ENCODE data around the gene SYNDIG1.

DNA sequence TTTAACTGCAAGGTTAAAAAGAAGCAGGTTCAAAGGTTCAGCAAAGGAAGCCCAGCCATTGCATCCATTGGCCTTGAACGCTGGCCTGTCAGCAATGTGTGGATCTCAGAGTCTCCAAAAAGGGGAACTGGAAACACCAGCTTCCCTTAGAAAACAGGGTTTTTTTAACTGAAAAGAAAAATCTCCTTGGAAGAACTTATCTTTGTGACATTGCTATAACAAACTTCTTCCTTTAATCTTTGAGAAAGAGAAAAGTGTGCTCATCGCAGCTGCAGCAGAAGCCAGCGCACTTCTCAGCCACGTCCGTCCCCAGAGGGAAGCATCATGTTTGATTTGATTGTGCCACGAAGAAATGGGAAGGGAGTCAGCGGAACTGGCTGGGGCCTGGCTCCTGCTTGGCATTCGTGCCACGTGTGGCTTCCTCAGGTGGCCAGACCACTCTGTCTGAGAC, 215.0 kb downstream of the SYNDIG1 start:
- TF ChIP-seq, protein P1, sequence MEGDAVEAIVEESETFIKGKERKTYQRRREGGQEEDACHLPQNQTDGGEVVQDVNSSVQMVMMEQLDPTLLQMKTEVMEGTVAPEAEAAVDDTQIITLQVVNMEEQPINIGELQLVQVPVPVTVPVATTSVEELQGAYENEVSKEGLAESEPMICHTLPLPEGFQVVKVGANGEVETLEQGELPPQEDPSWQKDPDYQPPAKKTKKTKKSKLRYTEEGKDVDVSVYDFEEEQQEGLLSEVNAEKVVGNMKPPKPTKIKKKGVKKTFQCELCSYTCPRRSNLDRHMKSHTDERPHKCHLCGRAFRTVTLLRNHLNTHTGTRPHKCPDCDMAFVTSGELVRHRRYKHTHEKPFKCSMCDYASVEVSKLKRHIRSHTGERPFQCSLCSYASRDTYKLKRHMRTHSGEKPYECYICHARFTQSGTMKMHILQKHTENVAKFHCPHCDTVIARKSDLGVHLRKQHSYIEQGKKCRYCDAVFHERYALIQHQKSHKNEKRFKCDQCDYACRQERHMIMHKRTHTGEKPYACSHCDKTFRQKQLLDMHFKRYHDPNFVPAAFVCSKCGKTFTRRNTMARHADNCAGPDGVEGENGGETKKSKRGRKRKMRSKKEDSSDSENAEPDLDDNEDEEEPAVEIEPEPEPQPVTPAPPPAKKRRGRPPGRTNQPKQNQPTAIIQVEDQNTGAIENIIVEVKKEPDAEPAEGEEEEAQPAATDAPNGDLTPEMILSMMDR (IDR thresholded peaks at IDR 0.05), result no peak
- no peak for TF ChIP-seq POLR2A (IDR thresholded peaks at IDR 0.05)

Data from lower leg skin (tissue), 3 donors.